SKM-1 treated with dmso at 0.1 percent for 144 hours (cell line): ENCODE results near the gene SCAMP4.

Source experiments
- DNase-seq: peaks from one replicate; lab custom pipeline; 2025; ENCODE audit not compliant: unreplicated experiment; lab: John Stamatoyannopoulos, UW

Gene SCAMP4

GRCh38 chr19:1936916-1937610, 31.9 kb downstream of the SCAMP4 start:
- DNase-seq, result no peak

GRCh38 chr19:1938071-1938470, 32.9 kb downstream of the SCAMP4 start:
- DNase-seq, result no peak

- DNase-seq, result no peak
These were observed 36.2 kb downstream of the SCAMP4 start, which contains the start of gene CSNK1G2 for GRCh38 chr19:1941146-1942077. CSNK1G2 (plus strand) TSS chr19:1941172; CDS start chr19:1969773, 28,601 bp downstream.

GRCh38 chr19:1942078-1942933, 37.1 kb downstream of the SCAMP4 start:
- DNase-seq, result peak; percentile 26

- DNase-seq, result no peak
These were observed 37.8 kb downstream of the SCAMP4 start for GRCh38 chr19:1942934-1943555.

GRCh38 chr19:1943661-1944087, 38.5 kb downstream of the SCAMP4 start:
- no peak for DNase-seq

- no peak for DNase-seq
These were observed 39.1 kb downstream of the SCAMP4 start for GRCh38 chr19:1944088-1944915.

- no peak for DNase-seq
These were observed 39.8 kb downstream of the SCAMP4 start for GRCh38 chr19:1944916-1945561.

GRCh38 chr19:1945899-1946298, 40.7 kb downstream of the SCAMP4 start:
- no peak for DNase-seq

- DNase-seq, result no peak
These were observed 42.5 kb downstream of the SCAMP4 start for GRCh38 chr19:1947651-1948209.

- DNase-seq, result no peak
These were observed 44.3 kb downstream of the SCAMP4 start for GRCh38 chr19:1949304-1950101.

GRCh38 chr19:1950640-1951039, 45.4 kb downstream of the SCAMP4 start:
- DNase-seq, result no peak

GRCh38 chr19:1952635-1953034, 47.4 kb downstream of the SCAMP4 start:
- no peak for DNase-seq

- no peak for DNase-seq
These were observed 47.8 kb downstream of the SCAMP4 start for GRCh38 chr19:1953037-1953436.

- DNase-seq, result no peak
These were observed 48.4 kb downstream of the SCAMP4 start for GRCh38 chr19:1953441-1954094.

GRCh38 chr19:1954532-1954933, 49.3 kb downstream of the SCAMP4 start:
- DNase-seq, result no peak
